HL-60 (cell line): Measurements from ENCODE around the gene RPL10A. TPM values are rescaled to one million over a fixed set of nuclear protein-coding genes. Genes with fewer than 3 reads are reported as not detected.
"Not testable (repeated sequence)": the region's sequence is repeated elsewhere in the genome, so short reads cannot be mapped to it uniquely, and the experiment has no call there.

Source experiments
- DNase-seq, 2 experiments: peaks; one replicate each; pipeline ENCODE4 v3.0.0-alpha.2; 2010 to 2020; ENCODE audit warnings: low read depth in 1 of 2, low spot score in 1 of 2
- H3K27ac ChIP-seq: fragments of 250-450 bp; sonication (Bioruptor Pico); replicated peaks from 2 replicates; pipeline ENCODE4 v1.5.1; 2020; ENCODE audit warnings: mild to moderate bottlenecking, moderate library complexity
- H3K27me3 ChIP-seq: fragments of 250-450 bp; sonication (Bioruptor Pico); 2 replicates; pipeline ENCODE4 v1.5.1; 2021; ENCODE audit warnings: mild to moderate bottlenecking, moderate library complexity; ENCODE audit not compliant: insufficient read depth, poor library complexity, severe bottlenecking
- H3K4me3 ChIP-seq: replicated peaks from 2 replicates; pipeline ENCODE4 v1.5.1; 2011; ENCODE audit warnings: mild to moderate bottlenecking, control low read depth, low read length; ENCODE audit not compliant: insufficient read depth
- CTCF ChIP-seq: IDR thresholded peaks from one replicate; pipeline ENCODE4 v1.5.1; 2011; ENCODE audit warnings: low read length, control low read depth, inconsistent platforms; ENCODE audit not compliant: insufficient read depth
- GABPA ChIP-seq: IDR thresholded peaks from 2 replicates; pipeline ENCODE4 v1.6.1; 2012; ENCODE audit warnings: low read depth
- POLR2AphosphoS5 ChIP-seq: IDR thresholded peaks from 2 replicates; pipeline ENCODE4 v1.6.1; 2012; ENCODE audit warnings: low read depth
- REST ChIP-seq: IDR thresholded peaks from 2 replicates; pipeline ENCODE4 v1.6.1; 2012; ENCODE audit warnings: low read depth; ENCODE audit not compliant: insufficient replicate concordance
- SPI1 ChIP-seq: IDR thresholded peaks from 2 replicates; pipeline ENCODE4 v1.6.1; 2012; ENCODE audit warnings: low read depth, mild to moderate bottlenecking, borderline replicate concordance
- microRNA-seq: library from miRNA; unstranded; fragments of <30 nt; microRNA quantifications from one replicate; pipeline ENCODE4, GENCODE V29; 2018

RPL10A gene

DNA sequence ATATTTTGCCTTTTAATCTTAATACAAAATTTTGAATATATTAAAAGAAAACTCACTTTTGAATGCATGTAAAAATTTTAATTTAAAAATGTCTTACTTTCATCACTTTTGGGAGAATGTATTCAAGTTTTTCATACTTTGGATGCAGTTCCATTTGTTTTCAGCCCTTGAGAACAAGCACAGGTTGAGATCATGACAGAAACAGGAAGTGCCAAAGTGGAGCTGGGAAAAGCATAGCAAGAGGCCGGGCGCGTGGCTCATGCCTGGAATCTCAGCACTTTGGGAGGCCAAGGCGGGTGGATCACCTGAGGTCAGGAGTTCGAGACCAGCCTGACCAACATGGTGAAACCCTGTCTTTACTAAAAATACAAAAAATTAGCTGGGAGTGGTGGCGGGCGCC, 49.8 kb downstream of the RPL10A start:
- H3K27ac ChIP-seq, H3K27me3 ChIP-seq, H3K4me3 ChIP-seq: not testable (repeated sequence)
- peak; percentile 90 for TF ChIP-seq SPI1
- peak in 1 of 2 experiments; percentile 18 for DNase-seq

DNA sequence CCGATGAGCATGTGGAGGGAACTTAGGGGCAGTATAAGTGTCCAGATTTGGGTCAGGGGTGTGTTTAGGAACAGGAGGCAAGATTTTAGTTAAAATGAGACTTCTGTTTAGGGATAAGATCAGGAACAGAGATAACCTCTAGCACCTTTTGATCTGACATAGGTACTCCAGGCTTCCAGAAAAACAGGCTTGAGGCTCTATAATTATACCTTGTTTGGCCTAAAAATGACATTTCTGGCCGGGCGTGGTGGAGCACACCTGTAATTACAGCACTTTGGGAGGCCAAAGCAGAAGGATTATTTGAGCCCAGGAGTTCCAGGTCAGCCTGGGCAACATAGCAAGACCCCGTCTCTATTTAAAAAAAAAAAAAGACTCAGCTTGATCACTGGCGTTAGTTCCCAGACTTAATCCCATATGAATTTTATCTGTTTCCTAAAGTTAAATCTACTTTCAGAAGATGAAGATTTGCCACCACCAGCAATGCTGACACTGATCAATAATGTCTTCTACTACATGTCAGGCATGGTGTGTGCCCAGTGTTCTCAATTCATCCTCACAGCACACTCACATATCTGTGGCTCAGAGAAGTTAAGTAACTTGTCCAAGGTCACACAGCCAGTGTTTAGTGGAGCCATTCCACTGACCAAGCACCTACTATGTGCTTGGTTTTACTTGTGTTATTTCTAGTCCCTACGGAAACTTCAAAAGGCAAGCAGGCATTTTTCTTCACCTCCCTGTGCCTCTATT, 50.5 kb downstream of the RPL10A start:
- DNase-seq, result no peak
- Histone ChIP-seq H3K4me3 (no peak overlapping the region), H3K27me3 (no peaks in the 10 kb centered on the region), H3K27ac (no peak overlapping the region)
- TF ChIP-seq GABPA (no peak), POLR2AphosphoS5 (no peak), SPI1 (no peak), CTCF (no peak), REST (no peak)

- Histone ChIP-seq H3K27ac (no peak overlapping the region), H3K4me3 (no peak overlapping the region), H3K27me3 (no peaks in the 10 kb centered on the region)
- no peak for DNase-seq
- TF ChIP-seq SPI1, result no peak
- TF ChIP-seq CTCF, result no peak
- no peak for TF ChIP-seq GABPA
- no peak for TF ChIP-seq REST
- TF ChIP-seq POLR2AphosphoS5, result no peak
Measured at GRCh38 chr6:35519313-35520015, 51.3 kb downstream of the RPL10A start.

Small RNAs within 50 kb of the gene (microRNA-seq; reads per million reads assigned to microRNA genes)
- not detected for gene MIR7111
